Activated T-cell treated with anti-CD3 and anti-CD28 coated beads for 1 hour (primary cell): ENCODE measurements around the gene TH.

Experiments
- DNase-seq: peaks from one replicate; pipeline ENCODE4 v3.0.0-alpha.2; 2020; ENCODE audit warnings: low read depth

TH gene

GRCh38 chr11:2142300-2142759 is 29.3 kb downstream of the TH start:
- no peak for DNase-seq

DNA sequence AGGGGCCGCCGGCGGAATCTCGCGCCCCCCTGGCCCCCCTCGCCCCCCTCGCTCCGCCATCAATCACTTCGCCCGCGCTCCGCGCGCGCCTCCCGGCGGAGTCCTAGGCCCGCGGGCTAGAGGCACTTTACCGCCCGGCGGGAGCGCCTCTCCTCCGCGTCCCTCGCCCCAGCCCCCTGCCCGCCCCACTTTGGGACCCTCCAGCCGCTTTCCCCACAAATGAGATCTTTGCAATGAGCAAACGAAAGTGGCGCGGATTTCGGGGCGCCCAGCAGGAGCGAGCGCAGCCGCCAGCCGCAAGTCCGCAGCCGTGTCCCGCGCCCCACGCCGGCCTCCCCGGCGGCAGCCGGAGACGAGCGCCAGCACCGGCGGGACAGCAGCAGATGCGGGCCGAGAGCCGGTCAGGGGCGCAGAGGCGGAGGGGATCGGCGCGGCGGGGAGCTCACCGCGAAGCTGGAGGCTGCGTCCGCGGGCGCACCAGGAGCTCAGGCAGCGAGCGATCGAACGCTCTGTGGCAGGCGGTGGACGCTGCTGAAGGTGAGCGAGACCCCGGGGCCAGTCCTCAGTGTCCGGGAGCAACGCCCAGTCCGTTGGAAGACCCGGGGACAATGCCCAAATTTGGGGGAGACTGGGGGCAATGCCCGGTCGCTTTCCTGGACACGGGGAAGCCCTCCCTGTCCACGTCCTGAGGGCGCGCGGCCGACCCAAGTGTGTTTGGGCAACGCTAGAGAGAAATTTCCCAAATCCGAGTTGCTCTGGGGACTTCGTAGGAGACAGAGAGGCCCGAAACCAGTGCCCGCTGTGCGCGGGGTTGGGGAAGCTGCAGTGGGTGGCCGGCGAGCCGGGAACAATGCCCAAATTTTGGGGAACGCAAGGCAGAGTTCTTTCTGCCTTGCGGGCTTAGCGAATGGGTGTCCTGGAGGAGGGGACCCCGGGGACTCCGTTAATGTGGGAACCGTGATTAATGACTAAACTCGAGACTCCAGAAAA is 30.9 kb downstream of the TH start:
- DNase-seq, result no peak

GRCh38 chr11:2139621-2140337 is 31.8 kb downstream of the TH start:
- DNase-seq, result no peak

DNA sequence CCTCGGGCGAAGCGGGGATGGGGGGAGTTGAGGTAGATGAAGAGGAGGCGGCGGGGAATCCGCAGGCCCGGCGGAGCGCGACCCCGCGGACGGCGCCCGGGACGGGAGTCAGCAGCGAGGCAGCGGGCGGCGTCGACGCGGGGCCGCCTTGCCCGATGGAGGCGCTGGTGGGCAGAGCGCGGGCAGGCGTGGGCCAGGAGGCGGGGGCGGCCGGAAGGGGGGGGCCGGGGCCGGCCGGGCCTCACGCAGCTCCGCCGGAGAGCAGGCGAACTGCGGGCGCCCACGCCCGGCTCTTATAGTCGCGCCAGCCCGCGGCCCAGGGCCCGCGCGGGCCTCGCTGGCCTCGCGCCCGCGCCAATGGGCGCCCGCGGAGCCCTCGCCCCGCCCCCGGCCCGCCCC is 32.5 kb downstream of the TH start, which contains the start of gene IGF2:
TSS of gene IGF2 (minus strand) at position 267 of the 399 bp plus-strand sequence. CDS start 3,866 bp downstream, outside the sequence.
- no peak for DNase-seq

- DNase-seq, result no peak
Measured at GRCh38 chr11:2138431-2139122, 33.0 kb downstream of the TH start.

DNA sequence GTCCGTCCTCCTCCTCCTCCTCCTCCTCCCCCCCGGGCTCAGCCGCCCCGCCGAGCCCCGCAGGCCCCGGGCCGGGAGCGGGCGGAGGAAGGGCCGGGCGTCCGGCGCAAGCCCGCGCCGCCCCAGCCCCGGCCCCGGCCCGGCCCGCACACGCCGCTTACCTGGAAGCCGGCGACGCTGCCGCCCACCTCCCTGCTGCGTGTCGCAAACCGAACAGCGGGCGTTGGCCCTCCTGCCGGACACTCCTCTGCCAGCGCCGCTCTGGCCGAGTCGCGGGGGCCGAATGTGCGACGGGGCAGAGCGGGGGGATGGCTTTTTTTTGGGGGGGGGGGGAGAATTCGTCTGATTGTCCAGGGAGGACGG is 33.6 kb downstream of the TH start:
- no peak for DNase-seq

GRCh38 chr11:2137202-2138067 is 34.2 kb downstream of the TH start:
- DNase-seq, result no peak

- DNase-seq, result no peak
Measured at GRCh38 chr11:2136952-2137201, 34.7 kb downstream of the TH start.

GRCh38 chr11:2136209-2136951 is 35.2 kb downstream of the TH start:
- no peak for DNase-seq

DNA sequence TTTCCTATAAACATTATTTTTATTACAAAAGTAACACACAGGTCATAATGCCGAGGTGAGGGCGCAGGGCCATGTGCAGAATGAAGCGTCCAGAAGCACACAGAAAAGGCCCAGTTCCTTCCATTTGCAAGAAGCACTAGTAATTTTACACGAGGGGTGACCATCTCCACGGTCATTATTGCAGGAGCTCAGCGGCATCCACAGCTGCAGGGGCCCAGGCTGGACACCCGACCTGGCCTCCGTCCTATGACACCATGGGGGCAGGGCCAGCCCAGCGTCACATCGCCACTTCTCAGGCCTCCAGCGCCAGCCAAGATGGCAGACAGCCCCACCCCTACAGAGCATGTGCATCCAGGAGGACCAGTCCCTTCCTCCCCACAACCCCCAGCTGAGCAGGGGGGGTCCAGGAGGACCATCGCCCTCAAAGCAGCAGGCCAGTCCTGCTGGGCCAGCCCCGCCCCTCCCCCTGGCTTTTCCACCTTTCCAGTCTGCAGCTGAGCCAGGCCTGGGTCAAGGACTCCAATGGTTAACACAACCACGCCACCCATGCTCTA is 35.9 kb downstream of the TH start:
- no peak for DNase-seq

- DNase-seq, result no peak
Measured at GRCh38 chr11:2135018-2135569, 36.5 kb downstream of the TH start.

GRCh38 chr11:2134022-2135010 is 37.3 kb downstream of the TH start:
- DNase-seq, result no peak

DNA sequence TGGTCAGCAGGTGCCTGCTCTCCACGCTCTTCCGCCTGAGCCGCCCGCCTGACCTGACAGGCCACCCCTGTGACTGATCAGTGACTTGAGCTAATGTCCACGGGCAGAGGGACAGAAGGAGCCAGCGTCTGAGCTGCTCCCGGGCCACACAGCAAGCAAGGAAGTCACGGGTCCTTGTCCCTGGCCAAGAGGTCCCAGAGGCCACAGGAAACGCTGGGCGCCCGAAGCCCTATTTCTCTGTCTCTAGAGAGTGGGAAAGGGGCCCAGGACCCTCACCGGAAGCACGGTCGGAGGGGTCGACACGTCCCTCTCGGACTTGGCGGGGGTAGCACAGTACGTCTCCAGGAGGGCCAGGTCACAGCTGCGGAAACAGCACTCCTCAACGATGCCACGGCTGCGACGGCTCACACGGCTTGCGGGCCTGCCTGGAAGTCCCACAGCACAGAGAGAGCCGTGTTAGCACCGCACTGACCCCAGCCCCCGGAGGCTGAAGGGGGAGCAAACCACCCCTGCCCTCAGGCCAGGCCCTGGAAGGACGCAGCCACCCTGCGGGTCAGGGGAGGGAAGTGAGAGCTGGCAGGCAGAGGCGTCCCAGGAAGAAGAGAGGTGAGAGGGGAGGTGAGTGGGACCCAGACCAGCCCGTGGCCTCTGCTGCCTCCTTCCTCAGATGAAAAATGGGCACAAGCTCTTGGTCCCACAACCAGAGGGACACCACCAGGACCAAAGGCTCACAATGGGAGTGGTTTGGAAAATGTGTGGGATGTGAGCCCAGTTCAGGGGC is 38.2 kb downstream of the TH start:
- no peak for DNase-seq

DNA sequence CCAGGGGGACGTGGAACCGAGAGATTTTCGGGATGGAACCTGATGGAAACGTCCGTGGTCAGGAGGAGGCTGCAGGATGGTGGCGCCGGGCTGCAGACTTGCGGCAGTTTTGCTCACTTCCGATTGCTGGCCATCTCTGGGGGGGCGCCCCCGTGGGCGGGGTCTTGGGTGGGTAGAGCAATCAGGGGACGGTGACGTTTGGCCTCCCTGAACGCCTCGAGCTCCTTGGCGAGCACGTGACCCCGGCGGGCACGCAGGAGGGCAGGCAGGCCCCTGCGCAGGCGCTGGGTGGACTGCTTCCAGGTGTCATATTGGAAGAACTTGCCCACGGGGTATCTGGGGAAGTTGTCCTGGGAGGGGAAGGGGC is 38.8 kb downstream of the TH start:
- no peak for DNase-seq

DNA sequence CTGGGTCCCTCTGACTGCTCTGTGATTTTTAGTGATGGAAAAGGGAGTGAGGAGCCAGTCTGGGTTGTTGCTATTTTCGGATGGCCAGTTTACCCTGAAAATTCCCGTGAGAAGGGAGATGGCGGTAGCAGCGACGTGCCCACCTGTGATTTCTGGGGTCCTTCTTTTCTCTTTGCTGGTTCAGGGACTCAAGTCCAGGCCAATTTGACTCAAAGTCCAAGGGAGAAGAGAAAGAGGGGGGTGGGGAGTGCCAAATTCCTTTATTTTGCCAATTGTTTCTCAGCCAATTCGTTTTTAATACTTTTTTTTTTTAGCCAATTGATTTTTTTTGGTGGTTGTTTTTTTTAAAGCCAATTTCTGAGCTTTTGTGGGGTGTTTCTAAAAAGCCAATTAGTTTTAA is 39.4 kb downstream of the TH start:
- no peak for DNase-seq

GRCh38 chr11:2131371-2132236 is 40.0 kb downstream of the TH start:
- no peak for DNase-seq

DNA sequence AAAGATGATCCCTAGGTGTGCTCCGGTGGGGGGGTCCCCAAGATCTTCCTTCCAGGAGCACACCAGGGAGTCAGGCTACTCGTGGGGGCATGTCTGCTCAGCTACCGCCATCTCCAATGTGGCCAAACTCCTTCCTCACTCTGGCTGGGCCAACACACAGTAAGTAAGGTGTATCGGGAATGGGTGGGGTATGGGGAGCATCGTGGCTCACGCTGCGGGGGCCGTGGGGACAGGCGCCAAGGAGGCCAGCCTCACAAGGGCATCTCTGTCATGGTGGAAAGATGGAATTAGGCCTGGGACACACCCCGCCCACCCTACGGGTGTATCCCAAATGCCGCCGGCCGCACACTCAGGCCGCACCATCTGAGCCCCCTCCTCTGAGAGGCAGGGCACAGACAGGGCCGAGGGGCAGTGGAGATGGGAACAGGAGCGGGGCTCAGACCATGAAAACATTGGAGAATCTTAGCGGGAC is 40.7 kb downstream of the TH start:
- DNase-seq, result no peak
